Stimulated activated CD4-positive, alpha-beta T cell treated with anti-CD3 and anti-CD28 coated beads, Interleukin-2, amount 100 ng/mL, for 48 hours (primary cell): Measurements from ENCODE around the gene ERBIN.
"Not testable (repeated sequence)": the region's sequence is repeated elsewhere in the genome, so short reads cannot be mapped to it uniquely, and the experiment has no call there.

Experiments used
- DNase-seq, 2 donors: peaks; one replicate each; pipeline ENCODE4 v3.0.0-alpha.2; 2020

Gene ERBIN

GRCh38 chr5:65926276-65926783 is at the start of gene ERBIN:
TSS of gene ERBIN (plus strand) at chr5:65926575. CDS start at chr5:65992719, 66,144 bp downstream.
- DNase-seq = peak; percentile 56 to 59

GRCh38 chr5:65876970-65877369 is 49.4 kb upstream of the ERBIN start:
- DNase-seq = no peak

GRCh38 chr5:65879668-65880256 is 46.6 kb upstream of the ERBIN start:
- DNase-seq = not testable (repeated sequence)

- no peak for DNase-seq
These were observed 45.8 kb upstream of the ERBIN start for GRCh38 chr5:65880496-65881072.

- DNase-seq = no peak
These were observed 44.1 kb upstream of the ERBIN start for GRCh38 chr5:65882278-65882677.

- DNase-seq = no peak
These were observed 42.9 kb upstream of the ERBIN start for GRCh38 chr5:65883461-65883860.

GRCh38 chr5:65886387-65886786 is 40.0 kb upstream of the ERBIN start:
- DNase-seq = no peak

GRCh38 chr5:65892024-65892423 is 34.4 kb upstream of the ERBIN start:
- DNase-seq = not testable (repeated sequence)

- no peak for DNase-seq
These were observed 33.6 kb upstream of the ERBIN start for GRCh38 chr5:65892801-65893200.

- DNase-seq = no peak
These were observed 32.5 kb upstream of the ERBIN start for GRCh38 chr5:65893749-65894430.

GRCh38 chr5:65895891-65896290 is 30.5 kb upstream of the ERBIN start:
- DNase-seq = no peak

GRCh38 chr5:65900746-65901145 is 25.6 kb upstream of the ERBIN start:
- DNase-seq = no peak

GRCh38 chr5:65902104-65902503 is 24.3 kb upstream of the ERBIN start:
- DNase-seq = no peak

- DNase-seq = no peak
These were observed 22.8 kb upstream of the ERBIN start for GRCh38 chr5:65903581-65903980.

- no peak for DNase-seq
These were observed 20.1 kb upstream of the ERBIN start for GRCh38 chr5:65906256-65906655.

GRCh38 chr5:65907135-65907534 is 19.2 kb upstream of the ERBIN start:
- DNase-seq = no peak

GRCh38 chr5:65910711-65911110 is 15.7 kb upstream of the ERBIN start:
- DNase-seq = no peak

- DNase-seq = no peak
These were observed 14.1 kb upstream of the ERBIN start for GRCh38 chr5:65912311-65912710.

GRCh38 chr5:65913519-65913918 is 12.9 kb upstream of the ERBIN start:
- no peak for DNase-seq

GRCh38 chr5:65914641-65915196 is 11.7 kb upstream of the ERBIN start:
- DNase-seq = no peak

- not testable (repeated sequence) for DNase-seq
These were observed 10.7 kb upstream of the ERBIN start for GRCh38 chr5:65915661-65916060.

GRCh38 chr5:65916066-65916465 is 10.3 kb upstream of the ERBIN start:
- no peak for DNase-seq

GRCh38 chr5:65916636-65917035 is 9.7 kb upstream of the ERBIN start:
- no peak for DNase-seq

GRCh38 chr5:65919773-65920172 is 6.6 kb upstream of the ERBIN start:
- DNase-seq = no peak
